Measurements from ENCODE around the gene DNAJC22.

Gene DNAJC22

GRCh38 chr12:49345051-49345824, 1.4 kb upstream of the DNAJC22 start:
- peak; percentile 47 for DNase-seq

GRCh38 chr12:49345825-49346658, 646 bp upstream of the DNAJC22 start:
- peak; percentile 28 for DNase-seq

GRCh38 chr12:49347311-49348193, 864 bp downstream of the DNAJC22 start:
- peak; percentile 100 for DNase-seq

DNA sequence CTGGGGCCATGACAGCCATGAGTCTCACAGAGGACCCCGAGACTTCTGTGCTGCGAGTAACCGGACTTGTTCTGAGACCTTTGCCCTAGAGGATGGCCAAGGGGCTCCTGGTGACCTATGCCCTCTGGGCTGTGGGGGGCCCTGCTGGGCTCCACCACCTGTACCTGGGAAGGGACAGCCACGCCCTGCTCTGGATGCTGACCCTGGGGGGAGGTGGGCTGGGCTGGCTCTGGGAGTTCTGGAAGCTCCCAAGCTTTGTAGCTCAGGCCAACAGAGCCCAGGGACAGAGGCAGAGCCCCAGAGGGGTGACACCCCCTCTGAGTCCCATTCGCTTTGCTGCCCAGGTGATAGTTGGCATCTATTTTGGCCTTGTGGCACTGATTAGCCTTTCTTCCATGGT, 2.1 kb downstream of the DNAJC22 start:
- DNase-seq, result no peak

DNA sequence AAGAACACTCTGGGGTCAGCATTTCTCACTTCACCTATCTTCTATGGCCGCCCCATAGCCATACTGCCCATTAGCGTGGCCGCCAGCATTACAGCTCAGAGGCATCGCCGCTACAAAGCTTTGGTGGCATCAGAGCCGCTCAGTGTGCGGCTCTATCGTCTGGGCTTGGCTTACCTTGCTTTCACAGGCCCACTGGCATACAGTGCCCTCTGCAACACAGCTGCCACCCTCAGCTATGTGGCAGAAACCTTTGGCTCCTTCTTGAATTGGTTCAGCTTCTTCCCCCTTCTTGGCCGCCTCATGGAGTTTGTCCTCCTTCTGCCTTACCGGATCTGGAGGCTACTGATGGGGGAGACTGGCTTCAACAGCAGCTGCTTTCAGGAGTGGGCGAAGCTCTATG, 2.6 kb downstream of the DNAJC22 start:
- DNase-seq, result no peak

- no peak for DNase-seq
These were observed 5.7 kb downstream of the DNAJC22 start for GRCh38 chr12:49352351-49352750.

DNA sequence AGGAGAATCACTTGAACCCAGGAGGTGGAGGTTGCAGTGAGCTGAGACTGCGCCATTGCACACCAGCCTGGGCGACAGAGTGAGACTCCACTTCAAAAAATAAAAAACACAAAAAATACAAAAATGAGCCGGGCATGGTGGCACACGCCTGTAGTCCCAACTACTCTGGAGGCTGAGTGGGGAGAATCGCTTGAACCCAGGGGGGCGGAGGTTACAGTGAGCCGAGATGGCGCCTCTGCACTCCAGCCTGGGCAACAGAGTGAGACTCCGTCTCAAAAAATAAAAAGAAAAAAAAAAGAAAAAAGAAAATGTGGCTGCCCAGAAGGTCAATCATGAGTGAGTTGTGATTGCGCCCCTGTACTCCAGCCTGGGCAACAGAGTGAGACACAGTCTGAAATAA, 9.2 kb downstream of the DNAJC22 start:
- no peak for DNase-seq

DNA sequence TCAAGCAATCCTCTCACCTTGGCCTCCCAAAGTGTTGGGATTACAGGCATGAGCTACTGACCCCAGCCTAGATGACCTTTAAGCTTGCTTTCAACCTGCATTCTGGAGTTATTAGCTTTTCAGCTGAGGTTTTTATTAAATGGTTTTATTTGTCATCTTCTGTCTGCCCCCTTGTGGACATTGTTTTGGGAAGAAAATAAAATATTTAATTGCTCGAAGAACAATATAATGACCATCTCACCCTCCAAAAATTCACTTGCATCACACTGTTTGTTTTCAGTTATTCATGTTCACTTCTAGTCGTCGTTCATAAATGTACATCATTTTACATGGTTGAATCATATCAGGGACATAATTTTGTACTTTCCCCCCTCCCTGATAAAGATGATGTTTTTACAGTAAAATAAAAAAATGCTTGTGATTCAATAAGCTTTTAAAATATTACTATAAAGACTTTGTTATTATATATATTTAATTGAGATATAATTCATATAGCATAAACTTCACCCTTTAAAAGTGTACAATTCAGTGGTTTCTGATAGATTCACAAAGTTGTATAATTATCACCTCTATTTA, 10.5 kb downstream of the DNAJC22 start:
- DNase-seq, result no peak

DNA sequence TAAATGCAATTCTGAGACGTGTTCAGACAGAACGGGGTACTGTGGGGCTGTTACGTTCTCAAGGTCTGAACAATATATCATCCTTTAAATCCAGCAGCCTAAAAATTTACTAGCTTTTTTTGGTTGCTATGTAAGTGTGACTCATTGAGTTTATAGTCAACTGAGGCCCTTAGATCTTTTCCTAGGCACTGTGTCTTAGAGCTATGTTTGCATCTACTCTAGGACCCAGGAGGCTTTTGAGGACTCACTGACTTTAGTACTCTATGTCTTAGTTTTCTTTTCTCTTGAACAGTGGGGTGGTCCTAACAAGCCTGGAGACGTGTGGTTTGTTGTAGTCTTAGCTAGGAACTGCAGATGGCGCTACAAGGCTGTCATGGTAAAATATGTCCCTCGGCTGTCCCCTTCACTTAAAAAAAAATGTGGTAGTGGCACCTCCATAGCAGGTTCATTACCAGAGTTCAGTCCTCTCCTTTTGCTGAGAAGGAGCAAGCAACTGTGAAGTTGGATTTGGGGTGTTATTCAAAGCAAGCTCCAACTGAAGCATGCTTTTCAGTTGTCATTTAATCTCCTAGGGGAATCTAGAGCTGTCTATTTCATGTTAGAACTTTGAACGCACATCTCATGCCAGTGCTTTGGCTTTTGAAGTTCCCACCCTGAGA, 11.9 kb downstream of the DNAJC22 start:
- DNase-seq, result no peak

DNA sequence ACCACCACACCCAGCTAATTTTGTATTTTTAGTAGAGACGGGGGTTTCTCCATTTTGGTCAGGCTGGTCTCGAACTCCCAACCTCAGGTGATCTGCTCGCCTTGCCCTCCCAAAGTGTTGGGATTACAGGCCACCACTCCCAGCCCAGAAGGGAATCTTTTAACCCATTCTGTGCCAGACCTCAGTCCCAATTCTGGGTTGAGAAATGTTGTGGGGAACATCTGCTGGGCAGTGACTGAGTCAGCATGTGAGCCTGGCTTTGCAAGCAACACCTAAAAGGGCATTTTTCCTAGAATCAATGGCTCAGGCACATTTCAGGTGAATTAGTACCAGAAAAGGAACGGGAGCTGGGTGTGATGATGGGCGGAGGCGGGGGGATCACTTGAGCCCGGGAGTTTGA, 13.0 kb downstream of the DNAJC22 start:
- DNase-seq, result no peak

DNA sequence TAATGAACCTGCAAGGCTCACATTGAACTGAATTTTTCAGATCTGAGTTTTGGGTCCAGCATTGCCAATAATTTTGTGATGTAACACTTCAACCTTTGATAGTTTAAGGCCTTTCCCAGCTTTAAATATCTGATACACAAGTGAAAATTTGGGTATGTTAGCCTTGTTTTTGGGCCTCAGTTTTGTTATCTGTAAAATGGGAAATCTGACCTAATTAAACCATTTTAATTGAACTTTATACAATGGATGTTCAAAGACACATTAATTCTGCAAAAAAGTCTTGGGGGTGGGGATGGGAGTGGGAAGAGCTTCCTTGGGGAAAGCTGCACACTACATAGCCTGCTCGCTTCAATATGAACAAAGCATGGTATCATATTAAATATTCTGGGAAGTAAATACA, 15.4 kb downstream of the DNAJC22 start:
- no peak for DNase-seq

GRCh38 chr12:49364989-49365388, 18.3 kb downstream of the DNAJC22 start:
- DNase-seq, result no peak

DNA sequence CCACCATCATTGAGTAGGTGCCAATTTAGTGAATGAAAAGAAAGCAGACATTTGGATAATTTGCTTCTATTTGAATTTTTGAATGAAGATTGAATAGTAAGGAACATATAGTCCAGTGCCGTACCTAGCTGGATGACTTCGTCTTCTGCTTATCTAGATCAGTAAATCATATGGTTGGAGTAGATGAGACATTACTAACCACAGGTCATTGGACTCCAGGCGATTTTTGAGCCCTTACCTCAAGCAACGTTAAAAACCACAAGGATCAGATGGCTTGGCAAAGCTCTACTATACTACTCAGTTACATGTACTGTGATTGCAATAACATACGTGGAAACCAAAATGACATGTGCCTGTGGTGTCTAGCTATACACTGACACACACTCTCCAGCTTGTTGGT, 18.9 kb downstream of the DNAJC22 start:
- no peak for DNase-seq

GRCh38 chr12:49366096-49366651, 19.5 kb downstream of the DNAJC22 start:
- peak; percentile 44 for DNase-seq

DNA sequence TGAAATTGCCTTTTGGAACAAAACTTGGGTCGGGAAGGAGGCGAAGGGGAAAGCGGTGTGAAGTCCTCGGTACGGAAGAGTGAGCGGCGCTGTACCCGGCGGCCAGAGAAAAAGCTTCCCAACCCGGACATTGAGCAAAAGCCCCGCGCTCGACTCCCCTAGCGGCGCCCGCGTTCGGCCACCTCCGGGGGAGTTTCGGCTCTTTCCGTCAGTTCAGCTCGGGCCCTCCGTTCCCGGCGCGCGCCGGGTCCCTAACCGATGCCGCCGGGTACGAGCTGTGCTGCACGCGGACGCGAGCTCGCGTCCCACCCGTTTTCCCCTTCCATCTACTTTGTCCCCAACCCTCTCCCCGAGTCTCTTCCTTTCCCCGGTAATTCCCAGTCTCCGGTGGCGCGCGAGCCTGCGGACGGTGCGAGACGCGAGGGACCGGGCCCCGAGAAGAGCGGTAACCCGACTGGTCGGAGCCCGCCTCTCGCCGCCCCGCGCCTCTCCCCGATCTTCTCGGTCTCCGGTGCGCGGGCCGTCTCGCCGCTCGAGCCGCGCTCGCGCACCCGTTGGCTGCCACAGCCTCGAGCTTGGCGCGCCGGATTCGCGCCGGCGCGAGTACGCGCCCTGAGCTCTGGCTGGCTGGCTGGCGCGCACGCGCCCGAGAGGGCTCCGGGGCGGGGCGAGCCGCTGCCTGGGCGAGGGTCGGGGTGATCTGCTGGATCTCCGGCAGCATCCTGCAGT, 20.1 kb downstream of the DNAJC22 start:
- DNase-seq, result peak; percentile 90

DNA sequence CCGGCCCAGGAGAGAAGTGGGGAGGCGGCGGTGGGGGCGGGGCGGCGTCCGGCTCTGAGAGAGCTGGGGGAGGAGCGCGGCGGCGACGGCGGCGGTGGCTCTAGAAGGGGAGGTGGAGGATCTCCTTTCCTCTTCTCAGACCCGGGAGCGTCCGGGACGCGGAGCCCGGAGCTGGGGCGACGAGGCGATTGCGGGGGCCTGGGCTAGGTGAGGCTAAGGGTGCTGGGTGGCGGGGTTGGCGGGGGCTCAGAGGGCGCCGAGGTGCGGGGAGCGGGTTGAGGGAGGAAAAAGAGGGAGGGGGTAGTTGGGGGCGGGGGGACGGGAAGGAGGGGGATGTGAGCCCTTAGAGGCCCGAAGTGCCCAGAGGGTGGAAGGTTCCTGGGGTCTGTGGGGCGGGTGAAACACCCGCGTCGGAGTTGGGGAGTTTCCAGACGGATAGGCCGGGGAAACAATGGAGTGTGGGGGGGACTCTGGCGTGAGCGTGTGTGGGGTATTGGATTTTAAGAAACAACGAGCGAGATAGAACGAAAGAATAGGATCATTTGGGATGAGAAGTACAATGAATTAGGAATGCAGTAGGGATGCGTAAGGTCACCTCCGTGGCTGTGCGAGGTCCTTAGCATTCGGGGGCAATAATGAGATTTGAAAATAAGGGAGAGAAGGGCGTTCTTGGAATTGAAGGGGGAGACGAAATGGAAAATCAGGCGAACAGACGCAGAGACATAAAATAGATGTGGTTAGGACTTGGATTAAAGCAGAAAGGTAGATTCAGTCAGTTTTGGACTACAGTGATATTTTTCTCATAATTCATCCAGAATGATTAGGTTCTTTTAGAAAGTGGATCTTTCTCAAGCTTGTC, 20.9 kb downstream of the DNAJC22 start, which contains the start of gene SPATS2:
SPATS2 (plus strand) TSS at position 82 of the 859 bp plus-strand sequence. CDS start 93,551 bp downstream, outside the sequence.
- DNase-seq, result no peak

DNA sequence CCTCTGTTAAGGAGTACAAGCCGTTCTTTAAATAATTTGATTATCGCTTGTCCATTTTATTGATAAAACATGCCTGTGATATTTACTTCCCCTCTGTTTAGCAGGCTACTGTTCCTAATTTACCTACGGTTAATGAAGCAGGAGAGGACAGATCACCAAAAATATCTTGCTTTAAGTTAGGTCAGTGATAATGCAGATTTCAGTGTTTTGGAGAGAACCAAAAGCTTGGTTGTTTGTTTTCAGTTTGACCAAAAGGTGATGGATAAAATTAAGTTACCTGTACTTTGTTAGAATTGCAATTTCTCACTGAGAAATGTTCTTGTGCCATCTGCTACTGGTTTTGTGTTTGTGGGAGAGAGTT, 21.5 kb downstream of the DNAJC22 start:
- no peak for DNase-seq

DNA sequence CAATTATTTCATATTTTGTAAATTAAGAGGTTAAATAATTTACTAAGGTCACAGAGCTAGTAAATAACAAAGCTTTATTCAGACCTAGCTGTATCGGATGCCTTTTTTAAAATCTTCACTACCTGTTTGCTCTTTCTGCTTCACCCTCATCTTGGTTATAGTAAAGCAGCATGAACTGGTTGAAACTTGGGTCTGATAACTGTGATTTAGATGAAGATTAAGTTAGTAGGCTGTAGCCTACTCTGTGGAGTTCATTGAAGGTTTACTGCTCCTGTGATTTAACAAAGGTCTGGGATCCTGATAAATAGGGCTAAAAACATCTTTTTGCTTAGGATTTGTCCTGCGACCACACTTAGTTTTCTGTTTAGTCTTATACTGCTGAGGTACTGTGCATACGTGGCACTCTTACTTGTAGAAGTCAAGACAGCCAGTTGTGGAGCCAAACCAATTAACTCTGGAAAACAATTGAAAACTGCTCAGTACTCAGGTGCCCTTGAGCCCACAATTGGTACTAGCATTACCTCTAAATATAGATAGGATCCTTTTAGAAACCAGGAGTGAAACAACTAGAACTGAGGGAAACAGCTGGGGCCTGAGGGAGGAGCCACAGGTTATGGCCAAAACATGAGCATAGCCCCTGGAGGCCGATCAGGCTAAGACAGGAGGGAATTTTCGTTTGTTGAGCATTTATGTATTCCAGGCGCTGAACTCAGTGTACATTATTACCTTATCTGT, 22.9 kb downstream of the DNAJC22 start:
- DNase-seq, result no peak

GRCh38 chr12:49370539-49370938, 23.9 kb downstream of the DNAJC22 start:
- no peak for DNase-seq

All from 8988T (cell line).